GM12878 (cell line): Measurements from ENCODE around the gene SLC29A1. TPM values are rescaled to one million over a fixed set of nuclear protein-coding genes. Genes with fewer than 3 reads are reported as not detected.

Source experiments
- ATAC-seq: fragments of 200-7000 bp; cut with Tn5 transposase; 3 replicates; pipeline ENCODE4 v1.9.1; 2020; ENCODE audit warnings: mild to moderate bottlenecking, moderate library complexity
- BruUV-seq: library from RNA; stranded (reverse); fragments of 400-500 nt; replicated peaks from 2 replicates; lab custom pipeline; 2021; lab: Mats Ljungman, UMichigan
- CTCF ChIA-PET: fragments of 300-600 bp; sonication (Branson Sonifier 250); formaldehyde crosslinking; extraction: SDS; loops from one replicate; lab custom pipeline; 2021; ENCODE audit warnings: inconsistent platforms; lab: Yijun Ruan, JAX
- POLR2A ChIA-PET: fragments of 350-600 bp; formaldehyde crosslinking; extraction: SDS; loops from one replicate; lab custom pipeline; 2021; ENCODE audit warnings: inconsistent platforms; lab: Charles Lee
- RAD21 ChIA-PET: fragments of 300-600 bp; sonication (Branson Sonifier 250); formaldehyde crosslinking; loops from one replicate; lab custom pipeline; 2023; ENCODE audit warnings: antibody characterized with exemption; ENCODE audit not compliant: unreplicated experiment; lab: Charles Lee
- SMC1A ChIA-PET: fragments of 300-600 bp; sonication (Branson Sonifier 250); formaldehyde crosslinking; loops from one replicate; lab custom pipeline; 2023; ENCODE audit not compliant: unreplicated experiment, uncharacterized antibody; lab: Charles Lee
- DNase-seq: peaks from one replicate; pipeline ENCODE4 v3.0.0-alpha.2; 2011; ENCODE audit warnings: low read depth, low spot score
- FAIRE-seq: peaks from 3 replicates; lab custom pipeline; 2011; peaks lifted over from hg19 to GRCh38; lab: Jason Lieb, UNC
- H2AFZ ChIP-seq: 2 replicates; pipeline ENCODE4 v1.6.0; 2011; ENCODE audit warnings: low read depth, low read length, control low read depth; ENCODE audit not compliant: control insufficient read depth
- H3K27ac ChIP-seq: 2 replicates; pipeline ENCODE4 v1.5.1; 2011; ENCODE audit warnings: control low read depth; ENCODE audit not compliant: control insufficient read depth, insufficient read depth
- H3K27me3 ChIP-seq, 2 experiments: replicated peaks in 1 of 2; 2 replicates each; pipeline versions ENCODE4 v1.6.0 to v1.6.1; 2011; ENCODE audit warnings: low read length in 1 of 2; ENCODE audit not compliant: control insufficient read depth in 2 of 2, insufficient read depth in 2 of 2
- H3K36me3 ChIP-seq, 2 experiments: 2 replicates each; pipeline ENCODE4 v1.5.1; 2011; ENCODE audit warnings: low read length in 1 of 2; ENCODE audit not compliant: control insufficient read depth in 2 of 2, insufficient read depth in 2 of 2
- H3K4me1 ChIP-seq: 2 replicates; pipeline ENCODE4 v1.6.1; 2011; ENCODE audit warnings: mild to moderate bottlenecking, low read length, moderate library complexity, mixed read lengths; ENCODE audit not compliant: control insufficient read depth, insufficient read depth
- H3K4me2 ChIP-seq: 2 replicates; pipeline ENCODE4 v1.6.0; 2011; ENCODE audit warnings: control low read depth; ENCODE audit not compliant: control insufficient read depth, insufficient read depth
- H3K4me3 ChIP-seq: fragments of 200-600 bp; sonication (generic); 2 replicates; pipeline ENCODE4 v1.5.1; 2016
- H3K79me2 ChIP-seq: 2 replicates; pipeline ENCODE4 v1.6.0; 2011; ENCODE audit warnings: low read length; ENCODE audit not compliant: control insufficient read depth, insufficient read depth
- H3K9ac ChIP-seq: 2 replicates; pipeline ENCODE4 v1.8.0; 2011; ENCODE audit warnings: low read length, control low read depth, mixed read lengths; ENCODE audit not compliant: control insufficient read depth, insufficient read depth
- H3K9me3 ChIP-seq: replicated peaks from 3 replicates; pipeline ENCODE4 v1.5.1; 2011; ENCODE audit warnings: mild to moderate bottlenecking, low read length; ENCODE audit not compliant: control insufficient read depth, insufficient read depth
- H4K20me1 ChIP-seq: 2 replicates; pipeline ENCODE4 v1.6.0; 2011; ENCODE audit not compliant: control insufficient read depth, insufficient read depth
- BCLAF1 ChIP-seq: fragments of 450-650 bp; IDR thresholded peaks from 2 replicates; pipeline ENCODE4 v1.6.1; 2017; ENCODE audit warnings: antibody characterized with exemption, mild to moderate bottlenecking, moderate library complexity
- CEBPZ ChIP-seq: fragments of 150-350 bp; IDR thresholded peaks from 2 replicates; pipeline ENCODE4 v1.6.1; 2016; ENCODE audit warnings: low read depth, low read length
- CHD1 ChIP-seq: IDR thresholded peaks from 2 replicates; pipeline ENCODE4 v1.6.1; 2012; ENCODE audit warnings: low read depth, low read length, improper control_type of control experiment
- CUX1 ChIP-seq: IDR thresholded peaks from 2 replicates; pipeline ENCODE4 v1.6.1; 2012; ENCODE audit warnings: improper control_type of control experiment, low read depth, low read length; ENCODE audit not compliant: insufficient replicate concordance
- MYB ChIP-seq: fragments of 150-350 bp; IDR thresholded peaks from 2 replicates; pipeline ENCODE4 v1.6.1; 2014; ENCODE audit warnings: mild to moderate bottlenecking, low read depth, low read length, borderline replicate concordance
- TCF7 ChIP-seq: IDR thresholded peaks from 2 replicates; pipeline ENCODE4 v1.6.1; 2014; ENCODE audit warnings: antibody characterized with exemption, borderline replicate concordance
- ZNF274 ChIP-seq: IDR thresholded peaks from one replicate; pipeline ENCODE4 v1.8.0; 2011; ENCODE audit not compliant: insufficient read length, insufficient read depth
- WGBS: methylation state at CpG from one replicate; pipeline ENCODE4 v1.1.6; 2016; ENCODE audit warnings: low lambda C conversion rate; ENCODE audit not compliant: insufficient replicate concordance, insufficient coverage; ENCODE audit errors: missing lambda C conversion rate; 5-methylcytosine and 5-hydroxymethylcytosine counted together
- in situ Hi-C: fragments of 300-500 bp; cut with MboI; formaldehyde crosslinking; loops from 9 replicates; pipeline ENCODE4 v1.14.3; 2018; ENCODE audit warnings: mixed read lengths
- intact Hi-C: fragments of 100-400 bp; cut with micrococcal nuclease; formaldehyde crosslinking; loops from one replicate; pipeline ENCODE4 v1.14.2; 2022; ENCODE audit not compliant: unreplicated experiment
- polyA plus RNA-seq, 11 experiments: library from polyadenylated mRNA; depleted of rRNA in 4 of 11; unstranded in 6 of 11; stranded (reverse) in 5 of 11; fragments of >200 nt; fragmentation: Nextera tagmentation in 4 of 11; fragmentation: Illumina TruSeq in 1 of 11; extraction: Ambion mirVana in 4 of 11; extraction: Trizol in 1 of 11; gene quantifications; 1 replicate in 1 of 11; 2 replicates in 10 of 11; pipeline versions ENCODE4 v1.2.1 to v1.2.3, GENCODE V29; 2011 to 2016; ENCODE audit warnings: inconsistent platforms in 2 of 11, missing spikeins in 2 of 11, low read depth in 1 of 11
- total RNA-seq, 4 experiments: library from RNA; depleted of rRNA in 3 of 4; stranded (reverse); fragments of >200 nt in 3 of 4; fragmentation: Illumina TruSeq in 1 of 4; extraction: Trizol in 1 of 4; gene quantifications; 2 replicates each; pipeline versions ENCODE4 v1.2.1 to v1.2.3, GENCODE V29; 2013 to 2021

Gene SLC29A1
- total and polyA plus RNA-seq, 10 of the 15 experiments (the other 5 are each of a cell fraction or from before 2014, with no cell fraction given): 10.0 to 132 (median 93.4) TPM

- TF ChIP-seq CUX1 (no peak), MYB (no peak)
Observed at GRCh38 chr6:44272529-44272928, 49.1 kb downstream of the SLC29A1 start (continued).

GRCh38 chr6:44272999-44273566, 49.7 kb downstream of the SLC29A1 start:
- Histone ChIP-seq H3K36me3 (no peaks in the 10 kb centered on the region), H3K4me3 (no peak overlapping the region), H3K27ac (no peak overlapping the region), H2AFZ (no peak overlapping the region), H3K4me1 (peaks cover 4% of the 10 kb centered on the region), H3K79me2 (no peaks in the 10 kb centered on the region), H3K9me3 (no peaks in the 10 kb centered on the region), H3K9ac (no peak overlapping the region), H3K4me2 (no peak overlapping the region), H4K20me1 (no peaks in the 10 kb centered on the region), H3K27me3 (peaks cover 4 to 15% of the 10 kb centered on the region in 2 experiments; a peak in 3 of 4 replicates)
- ATAC-seq (no peak), FAIRE-seq (no peak), DNase-seq (no peak)
- BruUV-seq: no TSS peak
- ChIA-PET POLR2A (no interaction called here), CTCF (no interaction called here), RAD21 (no interaction called here), SMC1A (interaction anchor here (0.5 kb wide), 1 partner anchor 1430 kb away, joined by 3 read pairs; no protein-coding TSS in a partner anchor)
- no peak for TF ChIP-seq CHD1
- TF ChIP-seq BCLAF1: no peak
- TF ChIP-seq ZNF274: no peak
- no peak for TF ChIP-seq TCF7
- no peak for TF ChIP-seq CEBPZ
- intact Hi-C loops (no loop called here), in situ Hi-C loops (no loop called here)
- WGBS: 57% methylated on average over 23 of the region's 23 CpGs
